ENCODE results near the gene GHR.

GHR gene

DNA sequence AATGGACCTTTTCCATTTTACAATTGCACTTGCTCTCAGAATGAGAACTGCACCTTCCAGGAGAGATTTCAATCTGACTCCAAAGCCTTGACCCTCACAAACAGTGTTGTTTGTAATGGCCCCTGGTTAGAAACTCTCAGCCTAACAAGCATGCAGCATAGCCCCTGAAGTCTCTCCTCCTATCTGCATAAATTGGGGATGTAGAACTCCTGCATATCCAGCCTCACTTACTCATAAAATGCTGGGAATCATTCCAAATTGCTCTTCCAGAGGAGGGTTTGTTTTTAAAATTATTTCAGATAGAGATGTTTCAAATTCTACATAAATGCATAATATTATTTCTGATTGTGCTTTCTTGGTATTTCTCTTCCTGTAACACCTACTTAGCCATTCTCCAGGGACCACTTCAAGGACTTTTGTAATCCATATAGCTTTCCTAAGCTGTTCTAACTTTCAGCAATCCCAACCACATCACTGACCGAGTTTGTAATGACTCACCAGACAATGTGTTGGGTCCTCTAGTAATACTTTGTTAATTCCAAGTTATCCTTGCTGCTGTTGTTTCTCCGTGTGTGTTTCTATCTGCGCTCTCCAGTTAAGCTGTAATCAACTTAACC lies 189.6 kb downstream of the GHR start:
- FAIRE-seq = no peak

- FAIRE-seq = no peak
Observed at GRCh38 chr5:42614509-42614908, 191.3 kb downstream of the GHR start.

GRCh38 chr5:42620579-42621216 lies 197.5 kb downstream of the GHR start:
- FAIRE-seq = no peak

GRCh38 chr5:42621242-42621641 lies 198.0 kb downstream of the GHR start:
- no peak for FAIRE-seq

GRCh38 chr5:42621662-42622061 lies 198.4 kb downstream of the GHR start:
- no peak for FAIRE-seq

- FAIRE-seq = no peak
Observed at GRCh38 chr5:42624912-42625311, 201.7 kb downstream of the GHR start.

- FAIRE-seq = no peak
Observed at GRCh38 chr5:42626462-42626861, 203.2 kb downstream of the GHR start.

DNA sequence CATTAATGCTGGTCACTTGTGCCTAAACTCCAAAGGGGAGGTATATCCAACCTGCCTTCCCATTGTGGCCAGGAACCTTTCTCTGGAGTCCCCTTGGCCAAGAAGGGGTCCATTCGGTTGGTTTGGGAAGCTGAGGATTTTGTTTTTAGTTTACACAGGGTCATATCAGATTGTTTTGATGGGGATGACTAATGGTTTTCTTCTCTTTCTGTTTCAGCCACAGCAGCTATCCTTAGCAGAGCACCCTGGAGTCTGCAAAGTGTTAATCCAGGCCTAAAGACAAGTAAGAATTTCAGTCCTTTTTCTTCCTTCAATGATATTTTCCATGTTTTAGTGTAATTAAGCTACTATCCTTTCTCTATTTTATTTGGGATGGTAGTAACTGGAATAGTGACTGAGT lies 205.6 kb downstream of the GHR start:
- no peak for FAIRE-seq

- FAIRE-seq = no peak
Observed at GRCh38 chr5:42629284-42629683, 206.0 kb downstream of the GHR start.

DNA sequence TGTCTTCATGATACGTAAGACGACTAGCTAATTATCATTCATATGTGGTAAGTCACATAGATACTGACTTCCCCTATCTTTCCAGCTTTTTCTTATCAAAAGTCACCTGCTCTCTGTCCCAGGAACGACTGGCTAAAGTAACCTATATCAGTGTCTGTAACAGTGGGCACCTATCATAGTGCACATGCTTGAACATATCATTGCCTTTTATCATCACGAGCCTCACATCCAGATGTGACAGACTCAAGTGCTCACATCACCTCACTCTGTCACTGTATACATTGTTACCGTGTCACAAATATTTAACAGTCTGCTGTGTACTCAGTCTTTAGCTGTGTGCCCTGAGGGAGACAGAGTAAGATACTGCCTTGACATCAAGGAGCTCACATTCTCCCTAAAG lies 208.0 kb downstream of the GHR start:
- FAIRE-seq = no peak

DNA sequence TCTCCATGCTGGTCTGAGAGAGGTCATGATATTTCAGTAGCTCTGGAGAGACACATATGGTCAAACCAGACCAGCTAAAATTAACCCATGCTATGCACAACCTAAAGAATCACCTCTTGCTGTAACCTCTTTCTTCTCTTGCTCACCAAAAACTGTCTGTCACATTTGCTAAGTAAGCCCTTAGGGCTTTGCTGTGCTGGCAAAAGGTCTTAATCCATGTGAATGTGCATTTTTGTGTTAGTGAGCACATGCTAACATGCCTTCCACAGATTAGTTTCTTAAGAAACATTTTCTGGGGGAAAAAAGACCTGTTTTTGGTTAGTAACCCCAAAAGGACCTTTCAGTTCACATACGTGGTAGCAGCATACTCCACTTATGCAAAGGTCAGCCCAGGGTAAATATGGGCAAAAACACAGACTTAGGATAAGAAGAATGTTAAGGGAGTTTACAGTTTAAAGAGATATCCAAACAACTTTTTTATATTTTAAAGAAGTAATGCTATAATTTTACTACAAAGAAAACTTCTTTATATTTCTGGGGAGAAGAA lies 209.2 kb downstream of the GHR start:
- FAIRE-seq = no peak

DNA sequence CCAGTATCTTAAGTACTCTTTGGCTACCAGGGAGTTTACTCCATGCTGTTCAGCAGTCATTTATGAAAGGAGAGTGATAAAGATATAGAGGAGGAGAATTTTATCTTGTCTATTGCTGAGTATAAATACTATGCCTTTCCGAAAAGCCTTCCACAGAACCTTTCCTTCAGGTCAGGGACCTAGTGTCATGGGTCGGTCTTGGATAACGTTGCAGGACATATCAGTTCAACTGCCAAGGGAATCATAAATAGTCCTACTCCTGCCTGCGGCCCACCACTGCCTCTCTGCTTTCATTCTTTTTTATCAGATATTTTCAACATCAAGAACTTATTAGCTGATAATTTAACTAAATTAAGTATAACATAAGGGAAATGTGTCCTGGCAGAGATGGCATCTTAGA lies 211.3 kb downstream of the GHR start:
- FAIRE-seq = no peak

DNA sequence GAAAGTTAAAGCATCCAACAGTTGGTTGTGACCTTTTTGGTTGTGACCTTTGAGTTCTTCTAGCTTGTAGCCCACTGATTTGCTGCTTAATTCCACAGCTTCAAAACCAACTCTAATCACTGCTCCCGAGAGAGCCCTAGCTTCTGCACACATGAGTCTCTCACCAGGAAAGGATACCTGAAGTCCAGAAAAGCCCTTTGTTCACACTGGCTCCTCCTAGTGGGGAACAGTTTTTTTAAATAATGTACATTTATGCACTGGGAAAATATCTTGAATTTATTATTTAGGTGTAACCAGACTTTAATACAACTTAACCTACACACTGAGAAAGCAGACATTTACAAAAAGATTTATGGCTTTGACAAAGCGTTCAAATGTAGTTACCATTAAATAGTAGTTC lies 213.2 kb downstream of the GHR start:
- no peak for FAIRE-seq

GRCh38 chr5:42636946-42637345 lies 213.7 kb downstream of the GHR start:
- no peak for FAIRE-seq

DNA sequence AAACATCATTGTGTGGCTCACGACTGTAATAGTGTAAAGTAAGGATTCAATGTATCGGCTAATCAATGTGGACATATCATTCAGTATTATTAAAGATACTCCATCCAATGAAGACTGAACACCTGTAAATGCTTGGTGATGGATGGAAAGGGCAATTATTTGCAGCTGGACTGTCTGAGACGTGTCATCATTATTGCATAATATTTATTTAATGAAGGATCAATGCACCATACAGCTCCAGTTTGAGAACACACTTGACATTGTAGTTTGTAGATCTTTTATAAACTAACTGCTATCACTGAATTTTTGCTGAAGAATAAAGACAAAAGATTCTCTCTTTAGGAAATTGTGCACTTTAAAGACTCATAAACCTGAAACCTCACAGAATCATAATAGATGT lies 215.7 kb downstream of the GHR start:
- FAIRE-seq = no peak

- no peak for FAIRE-seq
Observed at GRCh38 chr5:42640835-42641234, 217.6 kb downstream of the GHR start.

DNA sequence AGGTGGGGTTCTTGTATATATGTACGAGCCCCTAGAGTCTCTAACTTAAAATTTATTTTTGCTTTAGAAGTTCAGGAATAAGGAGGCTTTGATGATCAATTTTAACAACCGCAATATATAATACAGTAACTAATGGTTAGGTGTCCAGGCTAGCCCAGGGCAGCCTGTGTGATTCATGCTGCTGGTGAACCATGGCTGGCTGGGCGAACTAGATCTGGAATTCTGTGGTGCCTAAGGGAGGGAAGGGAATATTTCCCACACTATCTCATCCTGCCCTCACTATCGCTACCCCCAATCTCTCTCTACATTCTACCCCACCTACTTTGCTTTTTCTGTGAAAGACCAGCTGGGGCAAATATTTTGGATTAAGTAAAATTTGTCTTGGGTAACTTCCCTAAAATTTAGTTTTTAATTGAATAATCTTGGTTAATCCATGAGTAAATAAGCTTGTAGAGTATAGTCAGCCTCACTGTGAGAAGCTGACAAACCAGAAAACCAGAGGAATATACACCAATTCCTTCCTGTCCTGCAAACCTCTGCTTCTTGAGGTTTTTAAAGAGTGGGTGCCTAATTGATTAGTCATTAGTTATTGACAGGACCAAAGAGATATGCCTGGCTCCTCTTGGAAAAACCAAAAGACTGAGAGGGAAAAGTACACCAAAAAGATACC lies 218.2 kb downstream of the GHR start:
- no peak for FAIRE-seq

- FAIRE-seq = no peak
Observed at GRCh38 chr5:42642006-42642405, 218.8 kb downstream of the GHR start.

- FAIRE-seq = no peak
Observed at GRCh38 chr5:42643360-42643759, 220.1 kb downstream of the GHR start.

- no peak for FAIRE-seq
Observed at GRCh38 chr5:42645138-42645537, 221.9 kb downstream of the GHR start.

- no peak for FAIRE-seq
Observed at GRCh38 chr5:42648036-42648435, 224.8 kb downstream of the GHR start.

DNA sequence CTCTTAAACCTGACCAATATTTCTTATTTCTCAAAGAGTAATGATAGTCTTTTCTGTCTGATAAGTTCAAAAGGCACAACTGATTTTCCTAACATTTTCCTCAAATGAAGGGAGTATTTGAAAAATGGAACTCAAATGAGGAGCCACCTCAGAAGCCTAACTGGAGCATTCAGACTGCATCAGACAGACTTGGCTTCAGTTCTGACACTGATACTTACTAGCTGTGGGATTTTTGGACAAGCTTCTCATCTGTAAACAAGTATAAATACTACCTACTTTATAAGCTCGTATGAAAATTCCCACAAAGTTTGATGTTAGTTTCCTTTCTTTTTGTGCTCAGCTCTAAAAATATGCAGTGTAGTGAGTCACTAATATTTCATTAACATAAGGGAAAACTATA lies 225.7 kb downstream of the GHR start:
- FAIRE-seq = no peak

- FAIRE-seq = no peak
Observed at GRCh38 chr5:42650084-42650483, 226.8 kb downstream of the GHR start.

- FAIRE-seq = no peak
Observed at GRCh38 chr5:42653705-42654104, 230.5 kb downstream of the GHR start.
